ENCODE measurements around the gene KASH5. TPM values are rescaled to one million over a fixed set of nuclear protein-coding genes. Genes with fewer than 3 reads are reported as not detected.

KASH5 gene
- total and polyA plus RNA-seq, 3 donors from 2014 or later: 72.8 to 121 (median 102) TPM

DNA sequence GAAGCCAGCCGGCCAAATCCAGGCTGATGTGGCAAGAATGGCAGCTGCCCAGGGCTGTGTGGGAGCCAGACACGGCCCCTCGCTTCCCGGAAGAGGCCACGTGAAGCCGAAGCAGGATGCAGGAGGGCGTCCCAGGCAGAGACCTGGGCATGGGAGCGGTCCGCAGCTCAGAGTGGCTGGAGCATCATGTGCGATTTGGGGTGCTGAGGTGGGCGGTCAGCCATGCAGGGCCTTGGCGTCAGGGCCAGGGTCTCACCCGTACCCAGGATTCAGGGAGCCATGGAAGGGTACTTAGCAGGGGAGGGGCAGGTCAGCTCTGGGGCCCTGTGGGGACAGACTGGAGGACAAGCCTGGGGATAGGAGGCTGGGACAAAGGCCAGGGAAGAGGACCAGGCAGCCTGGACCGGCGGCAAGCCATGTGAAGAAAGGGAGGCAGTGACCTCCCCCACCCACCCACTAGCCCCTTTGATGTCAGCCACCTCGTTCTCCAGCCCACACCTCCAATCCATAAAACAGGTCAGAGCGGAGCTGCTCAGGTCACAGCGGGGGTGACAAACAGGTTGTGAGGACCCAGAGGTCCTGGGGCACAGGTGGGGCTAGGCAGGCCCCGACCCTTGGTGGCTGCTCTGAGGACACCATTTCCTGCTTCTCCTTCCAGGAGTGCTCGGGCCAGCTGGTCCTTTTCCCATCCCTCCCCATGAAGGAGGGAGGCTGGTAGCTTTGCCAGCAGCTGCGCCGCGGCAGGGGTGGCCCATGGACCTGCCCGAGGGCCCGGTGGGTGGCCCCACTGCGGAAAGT, 2.3 kb downstream of the KASH5 start:
- WGBS, 2 donors: 74 to 88% methylated on average over 16 to 26 of the region's 26 CpGs
- Histone ChIP-seq H3K4me3 (no peak overlapping the region), H3K27me3 (no peaks in the 10 kb centered on the region), H3K9me3 (no peaks in the 10 kb centered on the region), H3K4me1 (no peaks in the 10 kb centered on the region), H3K36me3 (ENCODE audit: low read depth, missing control alignments) (no peaks in the 10 kb centered on the region), H3K27ac (no peak overlapping the region)
- TF ChIP-seq POLR2A (IDR thresholded peaks at IDR 0.05): no peak
- TF ChIP-seq, protein P1, sequence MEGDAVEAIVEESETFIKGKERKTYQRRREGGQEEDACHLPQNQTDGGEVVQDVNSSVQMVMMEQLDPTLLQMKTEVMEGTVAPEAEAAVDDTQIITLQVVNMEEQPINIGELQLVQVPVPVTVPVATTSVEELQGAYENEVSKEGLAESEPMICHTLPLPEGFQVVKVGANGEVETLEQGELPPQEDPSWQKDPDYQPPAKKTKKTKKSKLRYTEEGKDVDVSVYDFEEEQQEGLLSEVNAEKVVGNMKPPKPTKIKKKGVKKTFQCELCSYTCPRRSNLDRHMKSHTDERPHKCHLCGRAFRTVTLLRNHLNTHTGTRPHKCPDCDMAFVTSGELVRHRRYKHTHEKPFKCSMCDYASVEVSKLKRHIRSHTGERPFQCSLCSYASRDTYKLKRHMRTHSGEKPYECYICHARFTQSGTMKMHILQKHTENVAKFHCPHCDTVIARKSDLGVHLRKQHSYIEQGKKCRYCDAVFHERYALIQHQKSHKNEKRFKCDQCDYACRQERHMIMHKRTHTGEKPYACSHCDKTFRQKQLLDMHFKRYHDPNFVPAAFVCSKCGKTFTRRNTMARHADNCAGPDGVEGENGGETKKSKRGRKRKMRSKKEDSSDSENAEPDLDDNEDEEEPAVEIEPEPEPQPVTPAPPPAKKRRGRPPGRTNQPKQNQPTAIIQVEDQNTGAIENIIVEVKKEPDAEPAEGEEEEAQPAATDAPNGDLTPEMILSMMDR (IDR thresholded peaks at IDR 0.05): no peak
- no peak for DNase-seq
- intact Hi-C loops (cut with DNase I; ENCODE audit: low total_unique reads): loop anchor here (10.0 kb wide), 1 partner anchor 54 kb away; the partner anchor contains the start of gene SLC17A7

DNA sequence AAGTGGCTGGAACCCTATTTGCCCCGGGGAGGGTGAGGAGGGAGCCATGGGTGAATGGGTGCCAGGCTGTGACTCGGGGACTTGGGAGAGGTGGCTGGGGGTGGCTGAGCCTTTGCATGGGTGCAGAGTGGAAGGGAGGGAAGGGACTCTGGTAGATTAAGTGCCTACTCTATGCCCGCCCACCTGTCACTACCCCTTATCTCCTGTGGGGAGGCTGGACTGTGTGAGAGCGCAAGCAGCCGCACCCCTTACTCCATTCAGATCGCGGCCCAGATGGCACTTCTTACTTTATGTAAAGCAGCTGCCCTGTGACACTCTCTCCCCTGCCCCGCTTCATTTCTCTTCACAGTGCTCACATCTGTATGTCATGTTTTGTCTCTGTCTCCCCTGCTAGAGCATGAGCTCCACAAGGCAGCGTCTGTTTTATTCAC, 2.9 kb downstream of the KASH5 start:
- intact Hi-C loops (cut with DNase I; ENCODE audit: low total_unique reads): loop anchor here (10.0 kb wide), 1 partner anchor 54 kb away; the partner anchor contains the start of gene SLC17A7
- Histone ChIP-seq H3K36me3 (ENCODE audit: low read depth, missing control alignments) (no peaks in the 10 kb centered on the region), H3K27ac (no peak overlapping the region), H3K4me3 (no peak overlapping the region), H3K27me3 (no peaks in the 10 kb centered on the region), H3K9me3 (no peaks in the 10 kb centered on the region), H3K4me1 (no peaks in the 10 kb centered on the region)
- WGBS, 2 donors: 64 to 79% methylated on average over 3 to 9 of the region's 9 CpGs
- no peak for DNase-seq
- no peak for TF ChIP-seq POLR2A (IDR thresholded peaks at IDR 0.05)
- TF ChIP-seq, protein P1 (IDR thresholded peaks at IDR 0.05): no peak

DNA sequence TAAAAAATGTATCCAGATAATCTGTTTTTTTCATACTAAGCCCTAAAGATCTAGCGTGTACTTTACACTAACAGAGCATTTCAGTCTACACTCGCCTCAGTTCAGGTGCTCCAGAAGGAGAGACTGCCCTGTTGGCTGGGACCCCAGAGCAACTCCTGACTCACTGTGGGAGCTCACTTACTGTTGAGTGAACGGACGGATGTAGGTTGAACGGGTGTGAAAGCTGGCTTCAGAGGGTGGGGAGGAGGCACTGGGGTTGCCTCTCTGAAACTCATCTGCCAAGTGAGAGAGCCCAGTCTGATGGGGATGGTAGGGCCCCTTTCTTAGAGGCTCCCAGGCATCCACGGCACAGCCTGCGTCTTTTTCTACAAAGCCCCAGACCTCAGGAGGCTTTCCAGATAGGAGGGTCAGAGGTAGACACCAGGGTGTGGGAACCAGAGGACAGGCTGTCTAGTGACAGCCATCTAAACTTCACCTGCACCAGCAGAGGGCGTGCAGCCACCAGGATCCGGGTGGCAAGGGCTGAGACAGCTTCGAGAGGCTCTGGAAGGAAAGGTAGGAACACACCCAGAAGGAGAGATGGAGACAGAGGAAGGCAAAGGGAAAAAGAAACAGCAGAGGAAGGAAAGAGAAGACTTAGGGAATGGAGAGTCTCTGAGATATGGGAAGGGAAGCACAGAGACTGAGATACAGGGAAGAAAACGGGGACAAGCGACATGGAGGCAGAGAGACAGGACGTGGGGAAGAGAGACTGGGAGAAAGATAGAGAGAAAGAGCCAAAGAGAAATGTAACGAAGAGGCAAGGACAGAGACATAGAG, 3.7 kb downstream of the KASH5 start:
- intact Hi-C loops (cut with DNase I; ENCODE audit: low total_unique reads): loop anchor here (10.0 kb wide), 1 partner anchor 53 kb away; the partner anchor contains the start of gene SLC17A7
- H3K27me3 ChIP-seq: no peaks in the 10 kb centered on the region

DNA sequence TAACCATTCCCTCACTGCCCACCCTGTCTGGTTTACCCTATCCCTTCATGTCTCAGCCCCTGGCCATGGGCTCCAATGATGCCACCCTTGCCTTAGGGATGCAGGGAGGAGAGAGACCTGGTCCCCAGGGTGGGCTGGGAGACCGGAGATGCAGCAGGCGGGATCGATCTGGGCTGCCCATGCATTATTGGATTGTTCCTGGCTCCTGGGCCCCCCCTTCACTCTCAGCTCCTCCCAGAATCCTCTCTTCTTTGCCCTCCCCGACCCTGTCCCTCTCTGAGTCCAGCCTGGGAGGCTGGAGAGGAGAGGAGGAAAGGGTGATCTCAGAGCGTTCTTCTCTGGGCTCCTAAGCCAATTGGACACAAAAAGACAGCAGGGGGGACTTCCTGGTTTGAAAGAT, 5.8 kb downstream of the KASH5 start:
- Histone ChIP-seq H3K4me3 (no peak overlapping the region), H3K27ac (no peak overlapping the region), H3K4me1 (no peaks in the 10 kb centered on the region), H3K36me3 (ENCODE audit: low read depth, missing control alignments) (no peaks in the 10 kb centered on the region), H3K27me3 (no peaks in the 10 kb centered on the region), H3K9me3 (no peaks in the 10 kb centered on the region)
- no peak for DNase-seq
- intact Hi-C loops (cut with DNase I; ENCODE audit: low total_unique reads): loop anchor here (10.0 kb wide), 1 partner anchor 51 kb away; the partner anchor contains the start of gene SLC17A7
- TF ChIP-seq POLR2A (IDR thresholded peaks at IDR 0.05): no peak
- TF ChIP-seq, protein P1 (IDR thresholded peaks at IDR 0.05): no peak
- 62 to 67% methylated on average over 4 to 5 of the region's 5 CpGs for WGBS, 2 donors

More for the DNA sequence above, 3.7 kb downstream of the KASH5 start:
- H3K9me3 ChIP-seq: no peaks in the 10 kb centered on the region
- H3K4me3 ChIP-seq: no peak overlapping the region
- no peak overlapping the region for H3K27ac ChIP-seq
- no peak for TF ChIP-seq POLR2A (IDR thresholded peaks at IDR 0.05)
- TF ChIP-seq, protein P1 (IDR thresholded peaks at IDR 0.05): peak; percentile 52 to 73 (median 69)
- 38 to 54% methylated on average over 11 to 14 of the region's 14 CpGs for WGBS, 2 donors
- no peaks in the 10 kb centered on the region for H3K36me3 ChIP-seq (ENCODE audit: low read depth, missing control alignments)
- H3K4me1 ChIP-seq: no peaks in the 10 kb centered on the region
- peak; percentile 82 for DNase-seq

All from testis (tissue), 3 donors.